Gastroesophageal sphincter (tissue), 3 donors: ENCODE results near the gene SMC4.

Source experiments
- POLR2A ChIP-seq, 2 donors: fragments of 450-650 bp; IDR thresholded peaks; one replicate each; pipeline ENCODE4 v1.6.1; 2017; ENCODE audit warnings: antibody characterized with exemption in 2 of 2, mild to moderate bottlenecking in 2 of 2, moderate library complexity in 1 of 2
- POLR2AphosphoS5 ChIP-seq: sonication (generic); formaldehyde crosslinking; IDR thresholded peaks from one replicate; pipeline ENCODE4 v1.6.1; 2017; ENCODE audit warnings: antibody characterized with exemption
- TF ChIP-seq, protein P1 (sequence below), 4 experiments: fragments of 200-600 bp in 2 of 4; fragments of 450-650 bp in 2 of 4; sonication (generic) in 1 of 4; IDR thresholded peaks; one replicate each; pipeline ENCODE4 v1.5.1; 2017 to 2019; ENCODE audit warnings: antibody characterized with exemption in 4 of 4, mild to moderate bottlenecking in 2 of 4, moderate library complexity in 2 of 4

- TF ChIP-seq, protein P1, sequence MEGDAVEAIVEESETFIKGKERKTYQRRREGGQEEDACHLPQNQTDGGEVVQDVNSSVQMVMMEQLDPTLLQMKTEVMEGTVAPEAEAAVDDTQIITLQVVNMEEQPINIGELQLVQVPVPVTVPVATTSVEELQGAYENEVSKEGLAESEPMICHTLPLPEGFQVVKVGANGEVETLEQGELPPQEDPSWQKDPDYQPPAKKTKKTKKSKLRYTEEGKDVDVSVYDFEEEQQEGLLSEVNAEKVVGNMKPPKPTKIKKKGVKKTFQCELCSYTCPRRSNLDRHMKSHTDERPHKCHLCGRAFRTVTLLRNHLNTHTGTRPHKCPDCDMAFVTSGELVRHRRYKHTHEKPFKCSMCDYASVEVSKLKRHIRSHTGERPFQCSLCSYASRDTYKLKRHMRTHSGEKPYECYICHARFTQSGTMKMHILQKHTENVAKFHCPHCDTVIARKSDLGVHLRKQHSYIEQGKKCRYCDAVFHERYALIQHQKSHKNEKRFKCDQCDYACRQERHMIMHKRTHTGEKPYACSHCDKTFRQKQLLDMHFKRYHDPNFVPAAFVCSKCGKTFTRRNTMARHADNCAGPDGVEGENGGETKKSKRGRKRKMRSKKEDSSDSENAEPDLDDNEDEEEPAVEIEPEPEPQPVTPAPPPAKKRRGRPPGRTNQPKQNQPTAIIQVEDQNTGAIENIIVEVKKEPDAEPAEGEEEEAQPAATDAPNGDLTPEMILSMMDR (IDR thresholded peaks at IDR 0.05), result no peak
- no peak for TF ChIP-seq POLR2A (IDR thresholded peaks at IDR 0.05)
- TF ChIP-seq POLR2AphosphoS5, result no peak
Observed at GRCh38 chr3:160381470-160381869, 18.0 kb upstream of the SMC4 start.
